Thyroid gland (tissue), 4 donors: Measurements from ENCODE around the gene FRMPD2. TPM values are rescaled to one million over a fixed set of nuclear protein-coding genes. Genes with fewer than 3 reads are reported as not detected.

ENCODE experiments used
- DNase-seq, 2 donors: peaks; one replicate each; pipeline ENCODE4 v3.0.0-alpha.2; 2019
- H3K27ac ChIP-seq, 3 donors: fragments of 200-600 bp; sonication (generic); 1 replicate in 2 of 3; 2 replicates in 1 of 3; pipeline ENCODE4 v1.5.1; 2016 to 2019; ENCODE audit warnings: mild to moderate bottlenecking in 1 of 3, moderate library complexity in 1 of 3
- H3K27me3 ChIP-seq: fragments of 200-600 bp; sonication (generic); one replicate; pipeline ENCODE4 v1.5.1; 2019
- H3K36me3 ChIP-seq, 2 donors: fragments of 200-600 bp; sonication (generic); one replicate each; pipeline ENCODE4 v1.5.1; 2016 to 2019
- H3K4me1 ChIP-seq, 2 donors: fragments of 200-600 bp; sonication (generic); one replicate each; pipeline ENCODE4 v1.5.1; 2017 to 2019
- H3K4me3 ChIP-seq, 3 donors: fragments of 200-600 bp; sonication (generic); replicated peaks in 1 of 3; 1 replicate in 2 of 3; 2 replicates in 1 of 3; pipeline ENCODE4 v1.5.1; 2016; ENCODE audit warnings: mild to moderate bottlenecking in 1 of 3
- H3K9me3 ChIP-seq: fragments of 200-600 bp; sonication (generic); one replicate; pipeline ENCODE4 v1.5.1; 2017
- CTCF ChIP-seq, 6 experiments: fragments of 200-600 bp in 3 of 6; fragments of 450-650 bp in 3 of 6; sonication (generic) in 3 of 6; IDR thresholded peaks; one replicate each; pipeline ENCODE4 v1.5.1; 2016 to 2019; ENCODE audit warnings: antibody characterized with exemption in 6 of 6, mild to moderate bottlenecking in 2 of 6, inconsistent platforms in 1 of 6, moderate library complexity in 1 of 6
- POLR2A ChIP-seq, 2 donors: fragments of 450-650 bp; IDR thresholded peaks; one replicate each; pipeline ENCODE4 v1.6.1; 2017; ENCODE audit warnings: antibody characterized with exemption in 2 of 2, mild to moderate bottlenecking in 2 of 2, moderate library complexity in 1 of 2
- WGBS, 2 donors: methylation state at CpG; one replicate each; pipeline ENCODE4 v1.1.5; 2017; 5-methylcytosine and 5-hydroxymethylcytosine counted together
- intact Hi-C: fragments of 100-400 bp; cut with DNase I; formaldehyde crosslinking; loops from one replicate; pipeline ENCODE4 v1.15.1; 2023
- total RNA-seq, 4 donors: library from RNA; depleted of rRNA; stranded (reverse); fragments of >200 nt; gene quantifications; one replicate each; pipeline ENCODE4 v1.2.3, GENCODE V29; 2016

The FRMPD2 gene
- total RNA-seq, 4 donors from 2014 or later: 0.50 to 4.4 (median 0.96) TPM

- Histone ChIP-seq H3K36me3 (no peaks in the 10 kb centered on the region), H3K27me3 (no peaks in the 10 kb centered on the region), H3K27ac (no peak overlapping the region), H3K4me3 (no peak overlapping the region), H3K4me1 (no peaks in the 10 kb centered on the region), H3K9me3 (no peaks in the 10 kb centered on the region)
- intact Hi-C loops: loop anchor here (10.0 kb wide), 1 partner anchor 69 kb away; no protein-coding TSS in a partner anchor
- TF ChIP-seq CTCF (IDR thresholded peaks at IDR 0.05): peak in 5 of 6 experiments; percentile 37 to 69 (median 58)
- TF ChIP-seq POLR2A (IDR thresholded peaks at IDR 0.05): no peak
- WGBS, 2 donors: 52 to 69% methylated on average over 5 of the region's 5 CpGs
- peak; percentile 52 to 66 for DNase-seq
These were observed 58.9 kb downstream of the FRMPD2 start for GRCh38 chr10:48215486-48216203.

GRCh38 chr10:48214716-48215485 is 59.6 kb downstream of the FRMPD2 start:
- H3K27ac ChIP-seq: no peak overlapping the region
- no peaks in the 10 kb centered on the region for H3K4me1 ChIP-seq
- intact Hi-C loops: loop anchor here (10.0 kb wide), 1 partner anchor 70 kb away; no protein-coding TSS in a partner anchor
- no peaks in the 10 kb centered on the region for H3K9me3 ChIP-seq
- TF ChIP-seq POLR2A (IDR thresholded peaks at IDR 0.05): no peak
- no peak for TF ChIP-seq CTCF (IDR thresholded peaks at IDR 0.05)
- WGBS, 2 donors: 82 to 88% methylated on average over 6 of the region's 6 CpGs
- no peaks in the 10 kb centered on the region for H3K36me3 ChIP-seq
- H3K27me3 ChIP-seq: no peaks in the 10 kb centered on the region
- H3K4me3 ChIP-seq: no peak overlapping the region
- no peak for DNase-seq

DNA sequence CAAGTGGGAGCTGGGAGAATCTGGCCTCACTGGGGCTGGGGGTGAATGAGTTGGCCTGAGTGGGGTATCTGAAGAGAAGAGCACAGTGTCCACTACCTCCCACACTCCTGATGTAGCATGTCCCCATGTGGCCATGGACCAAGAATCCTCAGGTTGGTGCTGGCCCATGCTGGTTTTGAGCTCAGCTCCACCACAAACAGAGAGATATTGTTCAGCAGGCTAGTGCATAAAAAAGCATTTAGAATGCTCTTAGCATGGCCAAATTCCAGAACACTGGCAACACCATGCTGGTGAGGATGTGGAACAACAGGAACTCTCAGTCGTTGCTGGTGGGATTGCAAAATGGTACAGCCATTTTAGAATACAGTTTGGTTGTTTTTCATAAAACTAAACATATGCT is 61.4 kb downstream of the FRMPD2 start:
- H3K9me3 ChIP-seq: no peaks in the 10 kb centered on the region
- no peak for DNase-seq
- H3K4me3 ChIP-seq: no peak overlapping the region
- H3K4me1 ChIP-seq: no peaks in the 10 kb centered on the region
- 77 to 89% methylated on average over 1 of the region's 1 CpG for WGBS, 2 donors
- no peaks in the 10 kb centered on the region for H3K36me3 ChIP-seq
- TF ChIP-seq CTCF (IDR thresholded peaks at IDR 0.05): no peak
- no peak for TF ChIP-seq POLR2A (IDR thresholded peaks at IDR 0.05)
- H3K27me3 ChIP-seq: no peaks in the 10 kb centered on the region
- intact Hi-C loops: loop anchor here (10.0 kb wide), 1 partner anchor 72 kb away; no protein-coding TSS in a partner anchor
- H3K27ac ChIP-seq: no peak overlapping the region

GRCh38 chr10:48211777-48212176 is 62.7 kb downstream of the FRMPD2 start:
- intact Hi-C loops: loop anchor here (10.0 kb wide), 1 partner anchor 73 kb away; no protein-coding TSS in a partner anchor
- WGBS, 2 donors: 96 to 100% methylated on average over 5 to 7 of the region's 7 CpGs
- Histone ChIP-seq H3K27ac (no peak overlapping the region), H3K4me1 (peaks cover 0 to 10% of the 10 kb centered on the region in 2 donors), H3K27me3 (no peaks in the 10 kb centered on the region), H3K9me3 (no peaks in the 10 kb centered on the region), H3K36me3 (no peaks in the 10 kb centered on the region), H3K4me3 (no peak overlapping the region)
- DNase-seq: no peak
- no peak for TF ChIP-seq CTCF (IDR thresholded peaks at IDR 0.05)
- TF ChIP-seq POLR2A (IDR thresholded peaks at IDR 0.05): no peak
